GM12892 (cell line): ENCODE data around the gene LSM7.

Experiments used
- DNase-seq: peaks from one replicate; pipeline ENCODE4 v3.0.0; 2011; ENCODE audit not compliant: insufficient read length
- FAIRE-seq: peaks from 2 replicates; lab custom pipeline; 2011; peaks lifted over from hg19 to GRCh38; lab: Jason Lieb, UNC
- POLR2A ChIP-seq: IDR thresholded peaks from 2 replicates; pipeline ENCODE4 v1.6.1; 2011; ENCODE audit warnings: low read depth, low read length, control low read depth
- POLR2AphosphoS5 ChIP-seq: IDR thresholded peaks from 2 replicates; pipeline ENCODE4 v1.6.1; 2011; ENCODE audit warnings: low read depth, low read length, control low read depth
- TAF1 ChIP-seq: IDR thresholded peaks from 2 replicates; pipeline ENCODE4 v1.6.1; 2011; ENCODE audit warnings: low read depth, mild to moderate bottlenecking, control low read depth, low read length, borderline replicate concordance

Gene LSM7

DNA sequence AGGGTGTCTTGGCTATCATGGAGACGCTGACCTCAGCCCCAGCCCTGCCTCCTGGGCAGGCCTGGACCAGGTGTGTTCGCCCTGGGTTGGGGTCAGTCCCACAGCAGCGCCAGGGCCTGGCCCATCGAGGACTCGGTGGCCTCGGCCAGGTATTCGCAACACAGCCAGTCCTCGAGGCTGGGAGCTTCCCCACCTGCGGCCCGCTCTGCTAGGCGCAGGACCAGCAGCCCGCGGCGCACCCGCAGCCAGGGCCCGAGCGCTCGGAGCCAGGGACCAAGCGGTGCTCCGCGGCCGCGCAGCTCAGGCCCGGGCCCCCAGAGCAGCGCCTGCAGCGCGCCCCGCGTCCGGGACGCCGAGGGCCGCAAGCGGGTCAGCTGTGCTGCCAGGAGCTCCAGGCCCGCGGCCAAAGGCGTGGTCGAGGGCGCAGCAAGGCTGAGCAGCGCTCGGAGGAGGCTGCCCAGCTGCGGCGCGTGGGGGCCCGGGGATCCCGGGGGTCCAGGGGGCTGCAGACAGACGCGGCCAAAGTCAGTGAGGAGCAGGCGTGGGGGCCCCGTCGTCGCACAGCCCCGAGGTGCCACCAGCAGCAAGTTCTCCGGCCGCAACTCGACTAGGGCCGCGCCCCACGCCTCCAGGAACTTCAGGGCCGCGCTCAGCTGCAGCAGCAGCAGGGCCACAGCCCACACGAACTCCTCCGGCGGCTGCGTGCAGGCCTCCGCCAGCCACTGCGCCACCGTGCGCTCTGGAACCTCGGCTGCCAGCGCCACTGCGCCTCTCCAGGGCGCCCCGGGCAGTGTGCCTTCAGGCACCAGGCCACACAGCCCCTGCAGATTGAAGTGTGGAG, 52.6 kb downstream of the LSM7 start:
- TF ChIP-seq POLR2A: no peak
- no peak; the same call in 1 of the 2 replicates for TF ChIP-seq POLR2AphosphoS5
- TF ChIP-seq TAF1: no peak
- DNase-seq (no peak), FAIRE-seq (no peak)

DNA sequence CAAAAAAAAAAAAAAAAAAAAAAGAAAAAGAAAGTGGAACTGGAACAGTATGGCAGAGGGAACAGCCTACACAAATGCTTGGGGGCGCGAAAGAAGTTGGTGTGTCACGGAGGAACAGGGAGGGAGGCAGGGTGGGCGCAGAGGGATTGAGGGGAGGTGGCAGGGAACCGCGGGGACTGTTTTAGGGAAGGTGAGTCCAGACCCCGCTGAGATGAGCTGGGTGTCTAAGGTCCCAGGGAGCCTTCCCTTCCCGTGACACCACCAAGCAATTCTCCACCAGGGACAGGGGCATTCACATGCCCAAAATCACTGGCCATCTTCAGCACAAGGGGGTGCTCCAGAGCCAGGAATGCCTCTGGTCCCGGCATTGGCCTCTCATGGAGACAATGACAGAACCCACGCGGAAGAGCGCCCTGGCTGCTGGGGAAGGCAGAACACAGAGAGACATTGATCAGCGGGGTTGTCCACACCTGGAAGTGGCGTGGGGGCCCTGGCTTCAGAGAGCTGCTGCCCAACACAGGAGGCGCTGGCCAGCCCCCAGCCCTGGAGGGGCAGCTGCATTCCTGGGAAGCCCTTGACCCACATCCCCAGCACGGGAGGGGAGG, 53.4 kb downstream of the LSM7 start:
- DNase-seq (no peak), FAIRE-seq (peak; percentile 24)

DNA sequence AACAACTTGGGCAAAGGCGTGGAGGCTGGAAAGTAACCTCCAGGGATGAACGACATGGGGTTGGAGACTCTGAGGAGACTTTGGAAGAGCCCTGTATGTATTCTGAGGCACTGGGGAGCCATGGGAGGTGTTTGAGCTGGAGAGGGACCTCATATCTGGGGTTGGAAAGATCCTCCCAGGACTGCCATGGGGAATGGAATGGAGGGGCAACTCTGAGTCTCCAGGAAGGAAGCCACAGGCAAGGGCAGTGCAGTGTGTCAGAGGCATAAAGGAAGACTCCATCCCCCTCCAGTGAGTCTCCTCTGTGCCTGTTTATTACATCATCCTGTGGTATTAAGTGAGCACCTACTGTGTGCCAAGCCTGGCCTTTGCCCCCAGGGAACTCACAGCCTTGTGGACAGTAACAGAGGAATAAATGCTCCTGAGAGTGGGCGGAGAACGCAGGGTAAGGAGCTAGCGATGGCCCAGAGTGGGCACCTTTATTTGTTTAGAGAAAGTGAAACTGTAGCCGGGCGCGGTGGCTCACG, 54.1 kb downstream of the LSM7 start:
- TF ChIP-seq TAF1 (no peak), POLR2AphosphoS5 (no peak), POLR2A (no peak)
- DNase-seq (no peak), FAIRE-seq (no peak)

More for the DNA sequence above, 53.4 kb downstream of the LSM7 start:
- TF ChIP-seq POLR2A: no peak
- no peak for TF ChIP-seq TAF1
- no peak for TF ChIP-seq POLR2AphosphoS5

DNA sequence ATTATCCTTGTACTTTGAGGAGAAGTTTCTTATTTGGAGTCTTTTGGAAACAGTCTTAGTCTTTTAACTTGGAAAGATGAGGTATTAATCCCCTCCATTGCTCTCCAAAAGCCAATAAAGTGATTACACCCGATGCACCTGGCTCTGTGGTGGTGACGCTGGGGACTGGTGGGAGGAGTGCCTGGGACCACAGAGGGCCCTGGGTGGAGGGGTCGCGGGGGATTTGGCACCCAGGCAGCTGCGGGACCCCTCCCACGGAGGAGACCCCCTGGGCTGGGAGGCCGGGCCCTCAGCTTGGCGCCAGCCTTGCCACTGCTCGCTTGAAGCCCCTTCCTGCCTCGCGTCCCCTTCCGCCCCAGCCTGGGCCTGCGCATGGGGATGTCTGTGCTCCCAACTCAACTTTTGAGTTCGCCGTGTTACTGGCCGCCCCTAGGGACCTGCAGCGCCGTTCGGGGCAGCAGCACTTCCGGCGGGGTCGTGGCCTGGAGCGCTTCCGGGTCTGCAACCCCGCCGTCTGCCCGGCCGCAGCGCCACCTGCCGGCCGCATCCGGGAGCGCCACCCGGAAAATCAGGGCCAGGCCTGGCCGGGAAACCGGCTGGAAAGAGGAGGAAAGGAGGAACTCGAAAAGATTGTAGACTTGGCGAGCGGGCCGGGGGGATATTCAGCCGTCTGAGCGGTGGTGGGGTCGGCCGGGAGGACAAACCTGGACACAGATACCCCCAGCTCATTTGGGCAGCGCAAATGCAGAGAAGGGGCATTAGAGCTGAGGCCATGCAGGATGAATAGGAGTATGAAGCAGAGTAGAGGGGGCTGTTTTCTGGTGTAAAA, 54.8 kb downstream of the LSM7 start:
- DNase-seq: peak; percentile 97
- TF ChIP-seq TAF1 (no peak), POLR2A (peak; percentile 63; the same call in 1 of the 2 replicates), POLR2AphosphoS5 (peak; percentile 63; the same call in 1 of the 2 replicates)
- FAIRE-seq: peak; percentile 94
